HG03025 (cell line): ENCODE results near the gene TPPP.

Experiments
- ATAC-seq: cut with Tn5 transposase; IDR thresholded peaks from one replicate; pipeline ENCODE4 v1.9.1; 2021; ENCODE audit warnings: mild to moderate bottlenecking, moderate library complexity; ENCODE audit not compliant: unreplicated experiment, low FRiP score

Gene TPPP

DNA sequence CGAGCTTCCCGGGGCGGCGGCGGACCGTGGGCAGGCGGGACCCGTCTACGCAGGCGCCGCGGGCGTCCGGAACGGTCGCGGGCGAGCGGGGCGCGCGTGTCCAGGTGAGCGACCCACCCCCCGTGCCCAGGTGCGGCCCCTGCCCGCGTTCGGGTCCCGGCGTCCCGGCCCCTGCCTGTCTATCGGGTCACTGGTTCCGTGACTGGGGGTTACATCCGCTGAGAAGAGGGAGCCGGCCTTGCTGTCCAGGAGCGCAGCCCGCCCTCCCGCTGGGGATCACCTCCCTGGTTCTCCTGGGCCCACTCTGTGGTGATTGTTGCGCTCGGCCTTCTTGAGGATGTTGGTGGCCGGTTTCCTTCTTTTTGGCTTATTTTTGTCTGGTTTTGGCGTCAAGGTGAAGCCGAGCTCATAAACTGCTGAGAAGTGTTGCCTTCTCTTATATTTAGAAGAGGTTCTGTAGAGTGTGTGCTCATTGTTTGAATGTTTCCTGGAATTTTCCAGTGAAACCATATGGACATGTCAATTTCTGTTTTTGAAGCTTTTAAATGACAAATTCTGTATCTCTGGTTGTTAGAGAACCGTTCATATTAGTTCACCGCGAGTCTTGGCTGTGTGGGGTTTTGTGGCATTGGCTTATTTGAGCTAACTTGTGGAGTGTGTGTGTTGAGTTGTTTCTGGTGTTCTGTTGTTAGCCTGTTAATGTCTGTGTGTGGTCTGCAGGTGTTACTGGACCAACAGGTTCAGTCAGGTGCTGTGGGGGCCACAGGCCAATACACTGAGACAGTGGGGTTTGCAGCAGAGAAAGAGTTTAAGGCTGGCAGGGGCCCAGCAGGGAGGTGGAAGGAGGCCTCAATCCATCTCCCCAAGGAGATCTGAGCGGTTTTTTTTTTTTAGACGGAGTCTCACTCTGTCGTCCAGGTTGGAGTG, 80.4 kb downstream of the TPPP start:
- peak; percentile 21 for ATAC-seq

DNA sequence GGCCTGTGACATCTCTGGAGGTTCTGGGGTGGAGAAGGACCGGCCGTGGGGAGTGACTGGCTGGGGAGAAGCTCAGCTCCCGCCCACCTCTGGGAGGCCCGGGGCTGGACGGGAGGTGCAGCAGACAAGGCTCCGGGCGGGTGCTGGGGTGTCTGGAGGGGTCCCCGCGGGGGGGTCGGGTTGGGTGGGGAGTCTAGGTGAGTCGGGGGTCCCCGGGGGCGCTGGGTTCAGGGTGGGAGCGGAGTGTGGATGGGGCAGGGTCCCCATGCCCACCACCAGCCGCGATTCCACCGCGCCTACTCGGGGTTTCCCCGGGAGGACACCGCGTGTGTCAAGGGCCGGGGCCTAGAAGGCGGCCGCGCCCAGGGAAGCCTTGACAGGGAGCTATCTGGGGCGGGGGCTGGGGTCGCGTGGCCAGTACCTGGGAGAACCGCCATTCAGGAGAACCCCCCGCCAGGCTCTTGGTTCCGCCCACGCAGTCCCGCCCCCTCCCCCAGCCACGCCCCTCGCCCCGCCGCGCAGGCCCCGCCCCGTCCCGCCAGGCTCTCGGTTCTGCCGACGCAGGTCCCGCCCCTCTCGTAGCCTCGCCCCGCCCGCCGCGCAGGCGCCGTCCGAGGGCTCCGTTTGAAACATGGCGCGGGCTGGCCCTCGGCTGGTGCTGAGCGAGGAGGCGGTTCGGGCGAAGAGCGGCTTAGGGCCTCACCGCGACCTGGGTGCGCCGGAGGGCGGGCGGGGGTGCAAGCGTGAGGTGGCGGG, 81.2 kb downstream of the TPPP start, which contains the start of gene CEP72:
CEP72 (plus strand) TSS at position 610 of the 756 bp plus-strand sequence; CDS start at position 632, 22 bp downstream.
- peak; percentile 73 for ATAC-seq

DNA sequence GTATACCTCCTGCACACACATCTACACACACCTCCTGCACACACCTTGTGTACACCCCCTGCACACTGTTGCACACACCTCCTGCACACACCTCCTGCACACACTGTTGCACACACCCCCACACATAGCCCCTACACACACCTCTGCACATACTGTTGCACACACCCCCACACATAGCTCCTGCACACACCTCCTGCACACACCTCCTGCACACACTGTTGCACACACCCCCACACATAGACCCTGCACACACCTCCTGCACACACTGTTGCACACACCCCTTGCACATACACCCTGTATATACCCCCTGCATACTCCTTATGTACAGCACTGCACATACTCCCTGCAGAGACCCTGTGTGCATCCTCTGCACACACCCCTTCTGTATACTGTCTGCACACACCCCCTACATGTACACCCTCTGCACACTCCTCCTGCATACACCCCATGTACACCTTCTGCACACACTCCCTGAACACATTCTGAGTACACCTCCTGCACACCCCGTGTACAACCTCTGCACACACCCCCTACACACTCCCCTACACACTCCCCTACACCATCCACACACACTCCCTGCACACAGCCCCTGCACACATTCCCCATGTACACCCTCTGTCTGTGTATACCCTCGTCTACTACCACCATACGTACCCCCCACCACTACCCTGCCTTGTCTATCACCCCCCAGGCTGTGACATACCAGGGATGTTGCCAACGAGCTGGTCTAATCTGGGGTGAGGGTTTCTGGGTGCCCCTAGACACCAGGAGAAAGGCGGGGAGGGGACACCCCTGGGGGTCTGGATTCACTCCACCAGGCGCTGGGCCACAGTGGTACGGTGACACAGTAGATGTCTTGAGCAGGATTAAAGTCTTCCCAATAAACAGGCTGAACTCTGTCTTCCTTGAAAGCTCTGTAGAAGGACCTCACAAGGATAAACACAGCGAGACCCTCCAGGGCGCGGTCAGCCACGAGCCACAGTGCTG, 82.1 kb downstream of the TPPP start:
- no peak for ATAC-seq

DNA sequence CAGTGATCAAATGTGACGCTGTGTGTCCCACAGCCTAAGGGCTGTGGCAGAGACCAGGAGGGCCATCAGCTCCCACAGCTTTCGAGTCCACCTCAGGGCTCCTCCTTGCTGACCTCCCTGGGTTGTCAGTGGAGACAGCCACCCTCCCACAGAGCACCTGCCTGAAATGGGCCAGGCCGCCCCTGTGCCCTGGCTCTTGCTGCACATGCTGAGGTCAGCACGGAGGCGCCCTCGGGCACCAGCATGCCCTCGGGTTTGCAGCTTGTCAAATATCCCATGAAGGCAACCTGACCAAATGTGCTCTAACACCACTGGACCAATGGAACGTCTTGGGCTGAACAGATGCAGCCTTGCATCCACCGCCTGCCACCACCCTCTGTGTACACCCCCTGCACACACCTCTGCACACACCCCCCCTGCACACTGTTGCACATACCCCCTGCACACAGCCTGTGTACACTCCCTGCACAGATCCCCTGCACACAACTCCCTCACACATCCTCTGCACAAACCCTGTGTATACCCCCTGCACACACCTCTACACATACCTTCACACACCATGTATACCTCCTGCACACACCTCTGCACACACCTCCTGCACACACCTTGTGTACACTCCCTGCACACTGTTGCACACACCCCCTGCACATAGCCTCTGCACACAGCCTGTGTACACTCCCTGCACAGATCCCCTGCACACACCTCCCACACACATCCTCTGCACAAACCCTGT, 83.0 kb downstream of the TPPP start:
- ATAC-seq = no peak
